Left lobe of liver (tissue), 2 donors: Measurements from ENCODE around the gene VAPB. TPM values are rescaled to one million over a fixed set of nuclear protein-coding genes. Genes with fewer than 3 reads are reported as not detected.

Experiments used
- ATAC-seq: fragments of 200-7000 bp; cut with Tn5 transposase; one replicate; pipeline ENCODE4 v1.9.1; 2020; ENCODE audit warnings: mild to moderate bottlenecking, moderate library complexity
- DNase-seq: peaks from one replicate; pipeline ENCODE4 v3.0.0-alpha.2; 2020; ENCODE audit warnings: low spot score
- total RNA-seq: library from RNA; stranded (reverse); gene quantifications from one replicate; pipeline ENCODE4 v1.2.1, GENCODE V29; 2021
- donor health status: DM: no; HTN: no; CAD: no; lungs with moderate emphysema.
- donor health status: DM: no; HTN: yes; CAD: no.

VAPB gene
- total RNA-seq, 1 donor from 2014 or later, result 41.6 TPM

DNA sequence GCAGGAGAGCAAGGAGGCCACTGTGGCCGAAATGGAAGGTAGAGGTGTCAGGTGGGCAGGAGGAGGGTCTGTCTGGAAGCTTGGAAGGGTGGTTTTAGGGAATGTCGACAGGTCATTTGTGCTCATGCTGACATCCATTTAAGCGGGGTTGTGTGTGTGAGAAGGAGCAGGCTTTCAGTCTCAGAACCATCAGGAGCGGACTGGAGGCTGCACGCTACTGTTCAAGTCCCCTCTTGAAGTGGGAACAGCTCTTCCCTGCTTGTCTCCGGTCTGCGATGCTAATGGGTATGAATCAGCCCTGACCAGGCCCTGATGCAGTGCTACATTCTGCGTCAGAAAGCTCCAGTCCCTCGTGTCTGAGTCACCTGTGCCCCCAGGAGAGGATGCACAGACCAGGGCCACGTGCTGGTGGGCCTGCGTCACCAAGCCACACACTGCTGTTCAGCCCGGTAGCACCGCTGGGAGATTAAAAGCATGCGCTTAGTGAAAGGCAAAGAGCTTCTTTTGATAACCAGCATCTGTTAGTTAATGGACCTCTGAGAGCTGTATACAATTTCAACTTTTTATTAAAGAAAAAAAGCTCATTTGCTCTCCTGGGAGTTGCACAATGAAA is 68.2 kb downstream of the VAPB start:
- no peak for DNase-seq
- no peak for ATAC-seq

DNA sequence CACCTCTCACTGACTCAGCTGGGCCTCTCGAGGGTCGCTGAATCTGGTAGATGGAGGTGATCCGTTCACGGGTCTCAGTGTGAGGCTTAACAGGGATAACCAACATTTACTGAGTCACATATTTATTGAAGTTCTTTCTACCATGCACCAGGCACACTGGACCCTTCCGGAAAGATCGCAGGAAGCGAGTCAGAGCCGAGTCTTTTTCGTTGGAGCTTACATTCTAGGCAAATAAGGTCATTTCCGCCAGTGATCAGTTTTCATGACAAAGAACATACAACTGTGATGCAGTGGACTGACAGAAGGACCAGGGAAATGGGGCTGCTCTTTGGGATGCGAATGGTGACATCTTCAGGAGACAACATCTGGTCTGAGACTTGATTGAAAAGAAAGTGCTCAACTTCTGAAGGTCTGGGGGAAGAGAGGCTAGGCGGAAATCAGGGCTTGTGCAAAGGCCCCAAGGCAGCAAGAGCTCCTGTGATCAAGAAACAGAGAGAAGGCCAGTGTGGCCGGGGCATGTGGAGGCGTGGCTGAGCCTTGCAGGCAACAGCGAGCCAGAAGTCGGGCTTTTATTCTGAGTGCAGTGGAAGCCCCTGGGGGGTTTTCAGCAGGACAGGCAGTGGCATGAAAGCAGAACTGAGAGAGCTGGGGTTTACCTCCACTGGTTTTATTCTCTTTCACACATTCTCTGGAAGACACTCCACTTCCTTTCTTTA is 69.5 kb downstream of the VAPB start:
- no peak for DNase-seq
- ATAC-seq, result no peak

DNA sequence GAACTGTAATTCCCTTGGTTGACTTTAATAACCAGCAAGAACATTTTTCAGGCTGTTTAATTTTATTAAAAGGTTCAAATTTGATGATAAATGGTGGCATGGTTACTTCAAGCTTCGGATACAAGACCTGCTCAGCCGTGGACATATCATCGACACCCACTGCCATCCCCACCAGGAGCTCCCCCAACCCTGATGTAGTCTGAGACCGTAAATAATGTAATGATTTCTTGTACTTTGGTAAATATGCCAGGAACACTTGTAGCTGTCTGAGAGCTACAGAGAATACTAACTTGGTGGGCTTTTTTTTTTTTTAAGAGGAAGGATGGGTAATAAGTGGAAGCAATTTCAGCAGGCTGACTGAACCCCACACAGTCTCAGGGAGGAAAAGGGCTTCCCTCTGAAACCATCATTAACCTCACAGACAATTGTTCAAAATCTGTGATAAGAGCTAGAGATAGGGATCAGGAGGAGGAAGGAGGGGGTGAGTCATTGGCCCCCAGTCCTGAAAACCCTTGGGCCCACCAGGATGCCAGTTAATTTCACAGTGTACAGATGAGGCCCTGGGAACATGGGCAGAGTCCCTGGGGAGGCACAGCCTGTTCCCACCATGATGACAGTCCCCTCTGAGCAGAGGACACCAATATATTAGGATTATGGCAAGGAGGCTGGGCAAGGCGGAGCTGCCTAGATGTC is 70.2 kb downstream of the VAPB start:
- DNase-seq (no peak), ATAC-seq (no peak)

DNA sequence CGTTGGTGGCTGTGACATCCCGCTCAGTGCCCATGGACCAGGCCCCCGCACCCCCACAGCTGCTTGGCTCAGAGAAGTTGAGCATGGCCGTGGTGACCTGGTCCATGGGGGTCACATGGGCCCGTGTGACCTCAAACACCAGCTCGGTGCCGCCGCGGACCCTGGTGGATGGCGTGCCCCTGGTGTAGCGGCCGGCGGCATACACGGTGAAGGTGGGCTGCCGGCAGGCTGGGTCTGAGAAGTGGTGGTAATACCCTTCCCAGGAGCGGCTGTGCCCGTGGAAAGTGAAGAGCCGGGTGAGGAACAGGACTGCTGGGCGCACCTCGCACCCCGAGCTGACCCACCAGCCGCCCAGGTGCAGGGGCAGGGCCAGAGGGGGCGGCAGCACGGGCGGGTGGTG is 72.1 kb downstream of the VAPB start:
- no peak for ATAC-seq

DNA sequence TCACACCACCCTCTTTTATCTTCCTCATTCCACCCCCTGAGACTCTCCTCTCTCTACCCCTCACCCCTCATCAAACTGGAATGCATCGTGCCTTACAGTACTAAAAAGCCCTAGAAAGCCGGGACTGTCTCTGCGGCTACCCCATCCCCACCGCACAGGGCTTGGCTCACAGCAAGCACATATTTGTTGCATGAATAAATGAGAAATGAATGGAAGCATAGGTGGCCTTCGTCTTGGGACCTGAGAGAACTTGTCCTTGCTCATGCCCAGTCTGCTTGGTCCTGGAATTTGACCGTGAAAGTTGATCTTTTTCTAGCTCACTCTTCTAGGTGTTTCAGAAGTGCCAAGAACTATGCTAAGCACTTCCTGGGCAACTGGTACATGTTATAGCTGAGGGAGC is 72.9 kb downstream of the VAPB start:
- ATAC-seq, result no peak

More for the DNA sequence above, 72.1 kb downstream of the VAPB start:
- DNase-seq, result no peak

DNA sequence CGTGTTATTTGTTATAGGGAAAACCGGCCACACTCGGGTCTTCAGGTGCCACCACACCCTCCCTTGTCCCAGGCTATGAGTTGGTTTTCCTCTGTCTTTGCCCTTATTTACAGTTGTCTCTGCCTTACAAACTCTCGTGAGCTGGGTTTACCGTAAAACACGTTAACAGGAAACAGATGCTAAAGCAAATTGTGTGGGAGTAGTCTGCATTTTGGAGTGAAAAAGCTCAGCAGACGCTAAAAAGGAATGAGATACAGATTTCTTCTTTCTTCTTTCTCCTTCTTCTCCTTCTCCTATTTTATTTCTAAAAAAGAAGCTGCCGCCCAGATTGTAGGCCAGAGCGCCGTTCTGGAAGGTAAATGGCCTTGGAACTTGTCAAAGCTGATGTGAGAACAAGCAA is 74.2 kb downstream of the VAPB start:
- no peak for ATAC-seq
- DNase-seq, result no peak

More for the DNA sequence above, 72.9 kb downstream of the VAPB start:
- no peak for DNase-seq

DNA sequence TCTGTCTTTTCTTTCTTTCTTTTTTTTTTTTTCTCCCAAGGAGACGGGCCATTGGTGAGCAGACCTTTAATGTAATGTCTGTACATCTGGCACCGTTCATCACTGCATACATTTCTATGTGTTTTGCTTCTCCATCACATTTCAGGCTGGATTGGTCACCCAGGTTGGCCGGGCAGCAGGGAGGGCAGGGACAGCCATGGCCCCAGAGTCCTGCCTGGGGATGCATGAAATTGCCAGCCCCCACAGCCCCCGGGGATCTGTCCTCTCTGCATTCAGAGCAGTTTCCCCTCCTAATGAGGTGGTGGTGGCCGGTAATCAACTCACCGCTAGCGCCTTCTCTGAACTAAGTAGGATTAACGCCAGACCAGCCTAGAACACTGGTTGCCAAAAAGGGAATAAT is 75.8 kb downstream of the VAPB start:
- no peak for DNase-seq

DNA sequence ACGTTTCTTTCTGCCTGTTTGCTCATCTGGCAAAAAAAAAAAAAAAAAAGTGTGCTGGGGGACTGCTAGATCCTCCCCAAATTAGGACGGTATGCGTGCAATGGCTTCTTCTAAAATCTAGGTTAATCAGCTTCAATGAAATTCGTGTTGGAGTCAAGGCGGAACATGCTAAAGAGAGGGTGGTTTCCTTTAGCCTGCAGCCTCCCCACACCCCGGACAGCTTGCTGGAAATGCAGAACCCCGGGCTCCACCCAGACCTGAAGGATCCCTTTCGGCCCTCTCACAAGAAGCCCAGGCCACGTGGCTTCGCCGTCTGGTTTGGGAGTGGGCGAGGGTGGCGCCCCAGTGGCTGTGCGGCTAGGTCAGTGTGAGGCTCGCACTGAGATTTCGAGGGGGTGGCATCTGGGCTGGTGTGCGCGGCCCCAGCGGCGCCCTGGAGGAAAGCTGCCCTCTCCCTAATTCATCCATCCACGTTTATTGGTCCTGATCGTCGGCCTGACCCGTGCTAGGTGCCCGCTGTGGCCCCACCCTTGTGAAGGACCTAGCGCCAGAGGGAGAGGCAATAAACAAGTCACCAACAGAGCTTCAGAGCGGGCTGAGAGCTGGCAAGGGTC is 77.2 kb downstream of the VAPB start:
- DNase-seq (no peak), ATAC-seq (no peak)

More for the DNA sequence above, 75.8 kb downstream of the VAPB start:
- no peak for ATAC-seq

DNA sequence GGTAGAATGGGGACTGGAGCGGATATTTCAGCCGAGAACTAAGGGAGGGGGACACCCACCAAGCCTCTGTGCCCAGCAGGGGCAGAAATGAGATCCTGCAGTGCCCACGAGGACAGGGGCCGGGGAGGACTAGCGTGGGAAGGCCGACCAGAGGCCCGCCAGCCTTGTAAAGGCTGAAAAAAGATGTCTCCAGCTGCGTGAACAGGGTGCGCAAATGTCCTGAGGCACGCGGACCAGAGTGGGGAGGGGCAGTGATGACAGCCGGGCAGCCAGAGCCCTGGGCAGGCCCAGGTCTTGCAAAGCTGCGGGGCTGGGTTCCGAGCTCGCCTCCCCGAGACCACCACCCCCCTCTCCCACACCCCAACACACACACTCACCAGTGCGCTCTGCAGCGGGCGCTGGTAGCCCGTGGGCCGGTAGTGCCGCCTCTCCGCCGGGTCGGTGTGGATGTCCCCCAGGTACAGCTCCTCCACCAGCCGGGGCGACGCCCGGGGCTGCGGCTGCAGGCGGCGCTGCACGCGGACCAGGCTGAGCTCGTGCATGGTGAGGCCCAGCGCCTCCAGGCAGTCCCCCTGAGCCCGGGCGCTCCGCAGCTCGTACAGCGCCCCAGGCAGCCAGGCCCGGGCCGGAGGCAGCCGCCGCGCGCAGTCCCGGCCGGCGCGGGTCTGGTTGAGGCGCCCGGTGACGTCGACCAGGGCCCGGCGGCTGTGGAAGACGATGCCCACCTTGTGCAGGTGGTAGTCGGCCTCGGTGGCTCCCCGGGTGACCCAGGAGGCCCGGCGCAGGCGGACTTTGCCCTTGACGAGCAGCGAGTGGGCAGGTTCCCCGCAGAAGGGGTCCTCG is 77.9 kb downstream of the VAPB start:
- no peak for DNase-seq
- ATAC-seq, result no peak

DNA sequence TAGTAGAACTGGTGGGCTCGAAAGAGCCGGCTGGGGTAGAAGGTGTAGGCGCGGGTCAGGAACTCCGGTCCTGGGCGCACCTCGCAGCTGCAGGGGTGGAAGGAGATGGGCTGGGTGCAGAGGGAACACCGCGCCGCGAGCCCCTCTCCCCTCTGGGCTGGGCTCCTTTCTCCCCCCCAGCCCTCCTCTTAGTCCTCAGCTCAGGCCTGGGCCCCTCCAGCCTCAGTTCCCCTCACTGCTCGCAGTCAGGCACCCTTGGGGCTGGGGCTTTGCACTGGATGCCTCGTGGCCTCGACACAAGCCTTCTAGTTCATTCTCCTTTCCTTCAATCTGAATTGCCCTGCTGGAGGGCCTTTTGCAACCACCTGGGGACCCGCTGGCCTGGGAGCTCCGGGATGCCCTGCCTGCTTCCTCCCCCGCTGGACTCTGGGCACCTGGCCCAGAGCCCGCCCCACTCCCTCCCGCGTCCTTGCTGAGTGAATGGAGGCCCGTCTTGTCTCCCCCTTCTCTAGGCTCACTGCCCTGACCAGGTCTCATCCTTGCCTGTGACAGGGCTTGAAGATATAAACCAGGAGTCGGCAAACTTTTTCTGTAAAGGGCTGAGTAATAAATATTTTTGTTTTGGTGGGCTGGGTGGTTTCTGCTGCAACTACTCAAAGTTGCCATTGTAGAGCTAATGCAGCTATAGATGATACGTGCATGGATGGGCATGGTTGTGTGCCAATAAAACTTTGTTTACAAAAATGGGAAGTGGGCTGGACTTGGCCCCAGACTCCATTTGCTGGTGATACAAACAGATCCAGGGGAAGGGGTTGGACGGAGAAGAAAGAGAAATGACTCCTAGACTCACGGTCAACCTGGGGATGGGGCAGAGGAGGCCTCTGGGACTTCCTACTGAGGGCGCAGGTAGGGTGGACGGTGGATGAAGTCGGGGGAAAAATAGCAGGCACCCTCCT is 78.8 kb downstream of the VAPB start:
- peak; percentile 11 for ATAC-seq
- no peak for DNase-seq

DNA sequence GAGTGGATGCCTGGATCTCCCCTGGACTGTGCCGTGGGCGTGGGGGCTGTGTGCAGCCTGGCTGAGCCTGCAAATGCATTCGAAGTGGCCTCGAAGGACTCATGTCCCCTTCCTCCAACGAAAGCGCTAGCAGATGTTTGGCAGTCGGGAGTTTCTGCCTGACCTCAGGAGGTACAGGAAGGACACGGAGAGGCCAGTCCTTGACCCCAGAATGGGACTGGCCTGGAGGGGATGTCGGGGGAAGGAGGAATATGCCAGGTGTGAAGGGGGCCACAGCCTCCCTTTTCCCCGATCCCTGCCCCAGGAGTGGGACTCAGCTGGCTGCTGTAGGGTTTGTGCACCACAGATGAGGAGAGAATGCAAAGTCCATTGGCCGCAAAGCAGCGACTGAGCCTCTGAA is 80.6 kb downstream of the VAPB start:
- no peak for DNase-seq
- ATAC-seq, result no peak

DNA sequence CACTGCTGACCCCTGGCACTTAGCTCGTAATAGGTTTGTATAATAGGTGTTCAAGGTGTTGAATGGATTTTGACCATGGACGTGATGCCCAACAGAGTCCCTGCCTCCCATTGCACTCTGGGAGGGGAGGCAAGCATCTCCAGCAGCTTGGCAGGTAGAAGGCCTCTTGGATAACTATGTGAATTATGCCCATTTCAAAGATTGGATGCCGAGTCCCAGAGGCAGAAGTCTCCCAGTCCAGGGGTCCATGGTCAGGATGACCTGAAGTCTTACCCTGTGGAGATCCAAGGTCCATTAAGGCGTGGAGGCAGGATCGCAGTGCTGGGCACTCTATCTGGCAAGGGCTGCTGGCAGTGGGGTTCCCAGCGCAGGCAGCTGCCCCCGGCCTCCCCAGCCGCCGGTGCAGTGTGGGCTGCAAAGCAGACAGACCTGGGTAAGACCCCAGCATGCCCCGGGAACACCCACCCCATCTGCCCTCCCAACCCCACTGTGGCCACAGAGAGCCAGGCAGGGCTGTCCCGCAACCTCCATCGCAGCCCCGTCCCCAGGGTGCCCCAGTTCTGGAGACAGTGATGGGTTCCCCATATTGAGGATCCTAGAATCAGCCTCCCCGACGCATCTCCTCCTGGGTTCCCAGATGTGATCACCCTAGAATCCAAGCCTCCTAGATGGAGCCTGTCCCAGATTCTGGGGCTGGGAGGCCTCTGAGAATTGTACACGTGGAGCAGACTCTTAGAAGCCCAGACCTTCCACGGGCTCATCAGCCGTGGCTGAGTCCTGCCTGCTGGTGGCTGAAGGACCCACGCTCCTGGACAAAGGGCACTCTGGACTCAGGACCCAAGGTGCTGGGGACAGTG is 81.5 kb downstream of the VAPB start:
- DNase-seq (no peak), ATAC-seq (no peak)

DNA sequence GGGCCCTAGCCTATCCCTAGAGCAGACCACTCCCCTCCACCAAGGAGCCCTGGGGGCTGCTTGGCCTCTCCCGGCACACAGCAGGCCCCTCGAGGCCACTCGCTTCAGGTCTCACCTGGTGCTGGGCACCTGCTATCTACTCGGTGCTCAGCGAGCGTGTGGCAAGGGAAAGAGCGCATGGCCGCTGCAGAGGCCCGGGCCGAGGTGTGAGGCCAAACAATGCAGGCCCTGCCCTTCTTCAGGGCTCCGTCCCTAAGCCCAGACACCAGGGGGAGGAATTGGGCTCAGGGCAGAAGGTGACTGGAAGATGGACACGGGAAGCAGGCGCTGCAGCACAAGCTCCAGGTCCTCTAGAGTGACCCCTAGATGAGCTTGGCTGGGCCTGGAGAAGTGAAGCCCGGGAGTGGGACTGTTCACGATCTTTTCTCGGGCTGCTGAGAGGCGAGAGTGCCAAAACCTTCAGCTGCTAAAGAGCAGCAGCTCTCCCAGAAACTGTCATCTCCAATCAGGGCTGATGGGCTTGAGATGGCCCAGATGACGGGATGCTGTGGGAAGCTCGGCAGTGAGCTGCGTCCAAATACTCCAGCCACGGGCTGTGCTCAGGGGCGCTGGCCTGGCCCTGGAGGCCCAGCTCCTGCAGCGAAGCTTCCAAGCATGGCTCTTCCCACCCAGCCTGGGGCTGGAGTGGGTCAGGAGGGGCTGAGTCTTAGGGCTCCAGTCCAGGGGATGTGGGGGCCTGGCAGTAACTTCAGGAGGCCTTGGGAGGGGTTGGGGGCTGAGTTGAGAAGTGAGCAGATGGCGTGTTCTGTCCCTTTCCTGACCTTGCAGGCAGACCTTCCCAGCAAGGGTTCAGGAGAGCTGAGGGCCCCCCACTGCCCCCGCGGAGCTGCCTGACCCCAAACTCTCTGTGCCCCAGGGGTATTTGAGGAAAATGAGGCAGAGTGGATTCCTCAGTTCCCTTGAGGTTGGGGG is 82.5 kb downstream of the VAPB start:
- ATAC-seq (peak; percentile 24), DNase-seq (no peak)

DNA sequence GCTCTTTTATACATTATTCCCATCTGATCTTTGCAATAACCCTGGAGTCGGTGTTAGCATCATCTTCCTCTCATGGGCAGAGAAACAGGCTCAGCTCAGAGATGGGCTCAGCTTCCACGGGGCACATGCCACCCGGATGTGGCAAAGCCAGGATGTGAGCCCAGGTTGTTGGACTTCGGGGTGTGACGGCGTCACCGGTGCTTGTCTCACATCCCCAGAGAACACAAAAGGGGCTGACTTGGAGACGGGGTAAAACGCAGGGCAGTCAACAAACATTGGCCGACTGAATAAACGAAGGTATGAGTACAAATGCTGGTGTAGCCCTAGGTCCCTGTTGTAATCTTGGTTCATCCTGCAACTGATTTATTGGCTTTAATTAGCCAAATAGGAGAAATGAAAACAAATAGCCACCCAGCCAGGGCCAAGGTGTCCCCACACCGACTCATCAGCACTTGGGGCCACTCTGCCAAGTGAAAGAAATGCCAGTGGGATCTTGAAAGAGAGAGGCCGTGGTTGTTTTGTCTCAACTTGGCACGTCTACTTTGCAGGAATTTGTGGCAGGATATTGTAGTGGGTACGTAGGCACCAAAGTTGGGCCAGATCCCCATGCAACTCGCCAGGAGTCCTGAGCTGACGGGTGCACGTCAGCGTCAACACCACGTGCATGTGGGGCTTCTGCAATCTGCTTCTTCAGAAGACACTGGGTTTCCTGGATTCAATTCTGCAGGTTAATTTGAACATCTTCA is 83.4 kb downstream of the VAPB start:
- DNase-seq (no peak), ATAC-seq (no peak)

DNA sequence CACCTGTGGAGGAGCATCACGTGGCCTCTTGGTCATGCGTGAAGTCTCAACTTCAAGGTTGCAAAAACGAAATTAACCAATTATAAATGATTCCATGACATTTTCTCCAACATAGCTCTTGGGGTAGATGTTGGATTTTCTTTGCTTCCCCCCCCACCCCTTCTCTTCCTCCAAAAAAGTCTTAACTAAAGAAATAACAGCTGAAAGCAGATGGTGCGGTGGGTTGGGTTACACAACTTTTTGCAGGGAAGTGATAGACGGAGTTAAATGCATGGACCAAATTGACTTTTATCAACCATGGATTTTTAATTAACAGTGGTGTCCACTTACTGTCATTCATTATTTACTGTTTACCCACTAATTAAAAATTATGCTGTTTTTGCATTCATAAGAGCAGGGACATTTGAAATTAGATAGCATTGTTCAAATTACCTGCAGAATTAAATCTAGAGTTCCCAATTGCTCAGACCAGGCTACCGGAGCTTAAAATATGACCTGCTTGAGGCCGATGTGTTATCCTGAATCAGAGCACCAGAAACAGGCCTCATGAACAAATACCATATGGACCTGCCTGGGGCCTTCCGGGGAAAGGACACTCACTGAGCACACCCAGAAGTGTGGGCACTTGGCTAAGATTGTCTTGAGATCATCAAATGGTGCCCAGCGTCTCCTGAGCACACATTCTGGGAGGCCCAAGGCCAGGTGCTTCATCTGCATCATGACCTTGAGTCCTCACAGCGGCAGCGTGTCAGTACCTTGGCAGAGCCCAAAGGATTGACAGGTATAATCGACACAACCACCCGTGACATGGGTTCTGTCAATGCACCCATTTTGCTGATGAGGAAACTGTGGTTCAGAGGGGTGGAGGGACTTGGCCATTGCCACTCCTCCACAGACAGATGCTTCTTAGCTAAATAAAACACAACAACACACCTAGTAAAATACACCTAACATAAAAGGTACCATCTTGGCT is 84.7 kb downstream of the VAPB start:
- ATAC-seq (no peak), DNase-seq (no peak)

DNA sequence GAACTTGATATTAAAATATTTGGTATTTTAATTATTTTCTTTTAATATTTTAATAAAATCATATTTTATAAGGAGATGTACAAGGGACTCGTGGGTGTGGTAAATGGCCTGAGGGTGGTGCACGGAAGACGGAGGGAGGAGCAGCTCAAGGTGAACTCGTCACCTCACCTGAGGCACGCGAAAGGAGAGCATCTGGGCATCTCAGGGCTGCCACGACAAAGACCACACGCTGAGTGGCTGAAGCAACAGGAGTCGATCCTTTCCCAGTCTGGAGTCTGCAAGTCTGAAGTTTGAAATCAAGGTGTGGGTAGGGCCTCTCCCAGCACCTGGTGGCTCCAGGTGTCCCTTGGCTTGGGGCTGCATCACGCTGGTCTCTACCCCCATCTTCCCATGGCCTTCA is 86.4 kb downstream of the VAPB start:
- no peak for ATAC-seq
- DNase-seq, result no peak
